GM19467 (cell line): Measurements from ENCODE around the gene LYRM4.

Experiments
- ATAC-seq: cut with Tn5 transposase; IDR thresholded peaks from one replicate; pipeline ENCODE4 v1.9.1; 2021; ENCODE audit warnings: mild to moderate bottlenecking, moderate library complexity; ENCODE audit not compliant: unreplicated experiment

Gene LYRM4

DNA sequence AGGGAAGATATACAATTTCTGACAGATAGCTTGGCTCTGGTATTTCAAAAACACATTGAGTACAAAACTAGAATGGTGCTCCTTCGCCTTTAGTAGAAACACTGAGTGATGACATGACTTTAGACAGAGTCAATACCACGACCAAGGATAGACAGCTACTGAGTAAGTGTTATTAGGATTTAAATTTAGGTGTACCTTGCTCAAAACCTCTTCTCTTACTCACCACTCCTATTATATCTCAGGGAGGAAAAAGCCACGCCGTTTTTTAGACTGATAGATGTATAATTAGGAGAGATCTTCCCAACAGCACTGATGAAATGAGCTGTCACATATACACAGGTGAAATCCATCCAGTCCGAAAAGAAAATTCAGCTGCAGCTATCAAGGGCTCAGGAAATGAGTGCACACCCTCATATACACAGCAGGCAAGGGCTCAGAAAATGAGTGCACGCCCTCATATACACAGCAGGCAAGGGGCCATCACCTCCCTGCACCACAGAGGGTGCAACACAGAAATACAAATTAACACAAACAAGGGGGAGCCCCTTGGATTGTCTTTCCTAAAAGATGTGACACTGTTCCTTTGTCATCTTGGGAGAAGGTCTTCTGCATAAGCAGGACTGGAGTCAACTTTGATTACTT lies 53.7 kb downstream of the LYRM4 start:
- ATAC-seq, result no peak

- ATAC-seq, result no peak
Observed at GRCh38 chr6:5205877-5206850, 54.6 kb downstream of the LYRM4 start.

- no peak for ATAC-seq
Observed at GRCh38 chr6:5205035-5205507, 55.7 kb downstream of the LYRM4 start.

GRCh38 chr6:5204376-5204775 lies 56.4 kb downstream of the LYRM4 start:
- ATAC-seq, result no peak

DNA sequence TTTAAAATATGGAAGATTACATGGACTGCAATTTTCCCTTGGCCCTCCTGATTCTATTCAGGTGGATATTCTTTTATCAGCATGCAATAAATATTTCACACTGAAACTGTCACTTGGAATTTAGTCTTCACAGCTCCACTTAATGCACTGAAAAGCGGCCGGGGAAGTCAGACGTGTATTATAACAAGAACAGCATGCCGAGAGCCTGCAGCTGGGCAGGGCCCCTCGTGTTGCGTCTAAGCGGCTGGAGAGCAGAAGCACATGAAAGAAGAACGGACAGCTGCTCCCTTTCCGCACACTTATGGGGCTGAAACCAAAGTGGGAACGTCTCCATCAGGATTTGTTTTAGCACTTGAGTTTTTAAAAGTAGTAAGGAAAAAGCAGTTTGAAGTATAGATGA lies 57.2 kb downstream of the LYRM4 start:
- no peak for ATAC-seq

GRCh38 chr6:5202941-5203340 lies 57.8 kb downstream of the LYRM4 start:
- ATAC-seq, result no peak

- ATAC-seq, result no peak
Observed at GRCh38 chr6:5202206-5202605, 58.5 kb downstream of the LYRM4 start.

DNA sequence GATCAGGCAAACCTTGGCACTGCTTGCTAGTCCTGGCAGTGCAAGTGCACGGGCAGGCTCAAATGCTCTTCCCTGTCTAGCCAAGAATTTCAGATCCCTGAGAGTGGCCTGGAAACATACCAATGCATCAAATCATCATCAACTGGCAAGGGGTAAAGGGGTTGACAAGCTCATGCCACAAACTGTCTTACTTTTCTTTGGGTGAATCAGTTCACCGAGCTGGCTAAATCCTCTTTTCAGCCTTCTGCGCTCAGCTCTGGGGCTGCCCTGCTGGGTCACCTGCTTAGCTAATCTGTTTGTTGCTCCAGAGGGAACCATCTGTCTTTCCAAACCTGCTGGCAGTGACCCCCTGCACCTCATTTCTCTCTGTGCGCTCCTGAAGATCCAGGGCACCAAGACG lies 59.5 kb downstream of the LYRM4 start:
- no peak for ATAC-seq

DNA sequence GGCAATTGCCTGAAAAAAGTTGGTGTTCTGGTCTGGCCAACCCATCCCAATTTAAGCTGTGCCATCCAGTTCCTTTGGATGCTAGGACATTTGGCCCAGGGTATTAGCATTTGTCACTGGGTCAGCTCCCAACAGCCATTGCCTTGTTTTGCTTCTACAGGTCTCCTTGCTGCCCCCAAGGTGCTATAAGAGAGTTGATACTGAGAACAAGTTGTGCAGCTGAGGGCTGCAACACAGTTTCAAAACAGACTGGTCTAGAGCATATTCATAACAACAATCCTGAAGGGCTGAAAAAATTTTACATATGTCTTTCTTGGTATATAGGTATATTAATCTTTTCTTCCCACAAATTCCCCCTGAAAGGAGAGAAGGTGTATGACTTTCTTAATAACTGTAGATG lies 61.0 kb downstream of the LYRM4 start:
- ATAC-seq, result no peak

- no peak for ATAC-seq
Observed at GRCh38 chr6:5199283-5199682, 61.5 kb downstream of the LYRM4 start.

DNA sequence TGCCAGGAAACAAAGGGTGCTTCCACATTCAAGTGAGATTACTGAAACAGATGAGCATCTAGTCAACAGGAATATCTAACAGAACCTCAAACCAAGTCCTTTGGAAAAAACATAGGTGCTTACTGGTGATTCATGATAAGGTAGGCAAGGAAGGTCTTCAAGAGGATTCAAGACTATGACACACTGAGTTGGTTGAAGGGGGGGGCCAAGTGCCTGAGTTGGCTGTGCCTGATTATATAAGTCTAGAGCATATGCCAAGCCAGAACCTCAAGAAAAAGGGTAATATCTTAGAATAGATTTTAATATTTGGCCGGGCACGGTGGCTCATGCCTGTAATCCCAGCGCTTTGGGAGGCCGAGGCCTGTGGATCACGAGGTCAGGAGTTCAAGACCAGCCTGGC lies 63.7 kb downstream of the LYRM4 start:
- no peak for ATAC-seq

GRCh38 chr6:5192135-5192794 lies 68.5 kb downstream of the LYRM4 start:
- no peak for ATAC-seq

- ATAC-seq, result no peak
Observed at GRCh38 chr6:5191722-5192121, 69.0 kb downstream of the LYRM4 start.

DNA sequence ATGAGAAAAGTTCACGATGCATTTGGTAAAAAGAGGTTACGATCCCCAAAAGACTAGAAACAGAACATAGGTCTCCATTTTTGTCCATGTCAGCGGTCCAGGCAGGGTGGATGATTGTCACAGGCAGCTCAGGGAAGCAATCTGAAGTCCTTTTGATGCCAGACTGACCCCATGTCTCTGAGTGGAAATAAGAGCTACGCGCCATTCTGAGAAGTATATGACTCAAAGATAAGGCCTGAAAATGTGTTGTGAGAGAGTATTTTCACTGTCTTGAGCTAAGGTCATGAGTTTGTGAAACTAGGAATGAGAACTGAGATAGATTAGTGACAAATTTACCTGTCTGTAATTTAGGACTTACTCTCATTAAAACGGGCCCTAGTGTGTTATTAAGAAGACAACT lies 69.5 kb downstream of the LYRM4 start:
- ATAC-seq, result no peak

DNA sequence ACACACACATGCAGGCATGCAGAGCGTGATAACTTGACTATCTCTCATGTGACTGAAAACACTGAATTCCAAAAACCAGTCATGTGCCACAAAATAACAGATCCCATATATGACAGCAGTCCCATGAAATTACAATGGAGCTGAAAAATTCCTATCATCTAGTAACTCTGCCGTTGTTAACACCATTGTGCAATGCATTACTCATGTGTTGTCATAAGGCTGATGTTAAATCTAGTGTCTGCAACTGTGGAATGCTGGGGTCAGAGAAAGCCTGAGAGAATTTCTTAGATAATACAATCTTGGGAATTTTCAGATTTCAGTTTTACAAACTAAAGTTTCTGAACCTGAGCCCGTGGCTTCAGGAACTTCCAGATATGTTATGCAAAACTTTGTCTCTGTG lies 70.2 kb downstream of the LYRM4 start:
- no peak for ATAC-seq

GRCh38 chr6:5188646-5189045 lies 72.1 kb downstream of the LYRM4 start:
- ATAC-seq, result no peak

GRCh38 chr6:5184878-5185277 lies 75.9 kb downstream of the LYRM4 start:
- no peak for ATAC-seq

DNA sequence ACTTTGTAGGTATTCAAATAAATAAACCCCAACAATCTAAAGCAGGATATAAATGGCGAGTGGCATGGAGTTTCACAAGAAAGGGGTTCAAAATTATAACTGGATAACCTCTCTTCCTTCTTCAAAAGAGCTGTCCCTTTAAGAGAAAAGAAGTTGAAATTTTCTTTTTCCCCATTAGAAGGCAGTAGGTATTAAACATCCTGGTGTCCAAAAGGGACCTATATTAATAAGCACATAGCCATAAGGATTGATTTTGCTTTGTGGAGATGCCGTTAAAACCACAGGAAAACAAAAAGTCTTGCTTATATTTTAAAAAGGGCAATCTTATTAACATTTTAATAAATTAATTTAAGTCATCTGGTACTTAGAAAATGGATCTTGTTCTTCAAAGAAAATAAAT lies 76.5 kb downstream of the LYRM4 start:
- no peak for ATAC-seq

DNA sequence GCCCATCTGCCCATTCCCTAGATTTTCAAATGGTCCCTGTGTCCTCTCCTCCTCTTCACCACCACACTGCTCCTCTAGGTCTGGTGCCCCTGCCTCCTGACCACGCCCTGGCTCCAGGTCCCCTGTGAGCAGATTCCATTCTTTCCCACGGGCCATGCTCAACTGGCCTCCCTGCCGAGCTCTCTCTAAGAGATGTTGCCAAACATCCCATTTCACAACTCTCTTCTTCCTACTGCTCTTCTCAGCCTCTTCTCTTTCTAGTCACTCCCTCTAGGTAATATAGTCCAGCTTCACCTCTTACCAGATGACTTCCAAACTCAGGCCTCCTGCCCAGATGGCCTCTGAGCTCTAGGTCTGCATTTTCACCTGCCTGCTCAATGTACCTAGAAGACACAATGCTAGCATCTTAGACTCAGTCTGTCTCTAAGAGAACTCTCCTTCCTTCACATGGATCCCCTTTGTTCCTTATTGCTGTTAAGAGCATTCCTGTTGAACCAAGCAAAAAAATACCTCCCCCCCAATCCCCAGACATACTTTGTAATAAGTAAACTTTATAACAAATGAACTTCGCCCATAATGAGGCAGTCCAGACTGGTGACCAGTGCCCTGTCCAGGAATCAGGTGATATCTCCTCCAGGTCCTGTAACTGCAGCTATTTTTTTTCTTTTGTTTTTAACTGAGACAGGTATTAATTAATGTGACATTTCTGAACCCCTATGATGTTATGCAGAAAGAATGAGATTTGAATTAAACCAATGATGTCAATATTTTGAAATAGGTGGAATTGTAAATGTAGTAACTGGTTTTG lies 79.0 kb downstream of the LYRM4 start:
- ATAC-seq, result no peak

DNA sequence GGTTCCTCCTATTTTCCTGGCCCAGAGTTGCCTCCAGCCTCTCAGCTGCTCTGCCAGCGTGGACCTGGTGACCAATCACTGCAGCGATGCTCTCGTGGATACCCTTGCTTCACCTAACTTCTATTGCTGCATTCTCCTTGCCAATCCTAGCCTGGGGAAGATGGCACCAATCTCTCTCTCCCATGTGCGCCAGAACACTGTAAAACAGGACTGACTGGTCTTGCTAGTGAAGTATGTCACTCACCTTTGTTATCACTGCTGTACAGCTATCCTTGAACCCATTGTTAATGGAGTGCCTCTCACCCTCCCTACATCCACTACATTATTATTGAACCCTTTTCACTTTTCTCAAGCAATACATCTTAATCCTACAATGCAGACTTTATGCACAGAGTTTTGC lies 80.1 kb downstream of the LYRM4 start:
- ATAC-seq, result no peak

GRCh38 chr6:5179917-5180316 lies 80.8 kb downstream of the LYRM4 start:
- ATAC-seq, result no peak
